HG02678 (cell line): ENCODE measurements around the gene CAMK1D.

Experiments used
- ATAC-seq: cut with Tn5 transposase; IDR thresholded peaks from one replicate; pipeline ENCODE4 v1.9.1; 2021; ENCODE audit warnings: mild to moderate bottlenecking, moderate library complexity; ENCODE audit not compliant: unreplicated experiment

The CAMK1D gene

GRCh38 chr10:12642036-12642435, 292.7 kb downstream of the CAMK1D start:
- ATAC-seq, result no peak

- ATAC-seq, result no peak
Measured at GRCh38 chr10:12643279-12643678, 293.9 kb downstream of the CAMK1D start.

- no peak for ATAC-seq
Measured at GRCh38 chr10:12644380-12645144, 295.2 kb downstream of the CAMK1D start.

- ATAC-seq, result no peak
Measured at GRCh38 chr10:12645449-12645848, 296.1 kb downstream of the CAMK1D start.

GRCh38 chr10:12649012-12649584, 299.8 kb downstream of the CAMK1D start:
- no peak for ATAC-seq

- no peak for ATAC-seq
Measured at GRCh38 chr10:12650122-12650521, 300.8 kb downstream of the CAMK1D start.

GRCh38 chr10:12650538-12651298, 301.4 kb downstream of the CAMK1D start:
- ATAC-seq, result no peak

- ATAC-seq, result no peak
Measured at GRCh38 chr10:12655940-12656339, 306.6 kb downstream of the CAMK1D start.

- no peak for ATAC-seq
Measured at GRCh38 chr10:12656518-12657142, 307.3 kb downstream of the CAMK1D start.

- ATAC-seq, result no peak
Measured at GRCh38 chr10:12657489-12657888, 308.1 kb downstream of the CAMK1D start.

- no peak for ATAC-seq
Measured at GRCh38 chr10:12658526-12658925, 309.2 kb downstream of the CAMK1D start.

- no peak for ATAC-seq
Measured at GRCh38 chr10:12659706-12660105, 310.4 kb downstream of the CAMK1D start.

GRCh38 chr10:12660812-12661211, 311.5 kb downstream of the CAMK1D start:
- ATAC-seq, result no peak

- no peak for ATAC-seq
Measured at GRCh38 chr10:12661671-12662070, 312.3 kb downstream of the CAMK1D start.

- no peak for ATAC-seq
Measured at GRCh38 chr10:12663863-12664262, 314.5 kb downstream of the CAMK1D start.

GRCh38 chr10:12665501-12665900, 316.2 kb downstream of the CAMK1D start:
- ATAC-seq, result no peak

- ATAC-seq, result no peak
Measured at GRCh38 chr10:12667052-12667451, 317.7 kb downstream of the CAMK1D start.

GRCh38 chr10:12668634-12669033, 319.3 kb downstream of the CAMK1D start:
- ATAC-seq, result no peak

- no peak for ATAC-seq
Measured at GRCh38 chr10:12670004-12670403, 320.7 kb downstream of the CAMK1D start.

- ATAC-seq, result no peak
Measured at GRCh38 chr10:12675186-12675585, 325.8 kb downstream of the CAMK1D start.

GRCh38 chr10:12679636-12680035, 330.3 kb downstream of the CAMK1D start:
- no peak for ATAC-seq
